ENCODE data around the gene BRAP. TPM values are rescaled to one million over a fixed set of nuclear protein-coding genes. Genes with fewer than 3 reads are reported as not detected.

BRAP gene
- total RNA-seq, 2 experiments from 2014 or later: 22.4 to 25.8 TPM

- ChIA-PET CTCF (no interaction called here), POLR2A (no interaction called here)
- Histone ChIP-seq H3K4me3 (ENCODE audit: low read length) (no peak overlapping the region), H3K9me3 (ENCODE audit: control insufficient read depth in 1 of 2, insufficient read depth in 1 of 2, low read length in 2 of 2) (no peaks in the 10 kb centered on the region), H3K27me3 (ENCODE audit: control insufficient read depth in 1 of 2, insufficient read depth in 2 of 2, low read length in 2 of 2) (no peaks in the 10 kb centered on the region), H3K27ac (ENCODE audit: low read depth in 1 of 2, low read length in 2 of 2) (no peak overlapping the region), H3K36me3 (ENCODE audit: insufficient read depth, low read length) (peaks cover 36% of the 10 kb centered on the region), H3K4me1 (ENCODE audit: insufficient read depth, low read length) (peaks cover 6% of the 10 kb centered on the region)
- Mint-ChIP-seq H3K4me1 (ENCODE audit: low read depth) (peaks cover 14% of the 10 kb centered on the region), H3K36me3 (ENCODE audit: low read depth) (peaks cover 43% of the 10 kb centered on the region), H3K27me3 (no peaks in the 10 kb centered on the region), H3K9me3 (no peaks in the 10 kb centered on the region), H3K4me3 (no peak overlapping the region), H3K27ac (no peak overlapping the region)
- no peak for DNase-seq
- TF ChIP-seq CTCF (IDR thresholded peaks at IDR 0.05): no peak
- intact Hi-C loops (cut with DNase I, micrococcal nuclease): no loop called here
- ATAC-seq (ENCODE audit: poor library complexity): no peak
Measured at GRCh38 chr12:111691262-111691661, 5.5 kb upstream of the BRAP start.

GRCh38 chr12:111687952-111688351, 2.2 kb upstream of the BRAP start:
- ATAC-seq (ENCODE audit: poor library complexity): no peak
- no peak overlapping the region for H3K4me3 ChIP-seq (ENCODE audit: low read length)
- peaks cover 27% of the 10 kb centered on the region for H3K4me1 ChIP-seq (ENCODE audit: insufficient read depth, low read length)
- Mint-ChIP-seq H3K4me1 (ENCODE audit: low read depth) (peaks cover 44% of the 10 kb centered on the region), H3K4me3 (peak overlapping the region; percentile 52), H3K36me3 (ENCODE audit: low read depth) (peaks cover 34% of the 10 kb centered on the region), H3K27me3 (no peaks in the 10 kb centered on the region), H3K9me3 (no peaks in the 10 kb centered on the region), H3K27ac (peak overlapping the region; percentile 86)
- intact Hi-C loops (cut with DNase I, micrococcal nuclease): loop anchor here (1.0 to 10.0 kb wide), 7 partner anchors 125 to 1976 kb away; partner anchors contain the start of genes DDX54 (in 1 of the 2), ERP29 (in 1 of the 2), FAM222A (in 1 of the 2) and HECTD4 (in 1 of the 2)
- no peak overlapping the region for H3K27ac ChIP-seq (ENCODE audit: low read depth in 1 of 2, low read length in 2 of 2)
- no peaks in the 10 kb centered on the region for H3K27me3 ChIP-seq (ENCODE audit: control insufficient read depth in 1 of 2, insufficient read depth in 2 of 2, low read length in 2 of 2)
- POLR2A ChIA-PET: no interaction called here
- TF ChIP-seq CTCF (IDR thresholded peaks at IDR 0.05): no peak
- peaks cover 9% of the 10 kb centered on the region for H3K36me3 ChIP-seq (ENCODE audit: insufficient read depth, low read length)
- no peaks in the 10 kb centered on the region for H3K9me3 ChIP-seq (ENCODE audit: control insufficient read depth in 1 of 2, insufficient read depth in 1 of 2, low read length in 2 of 2)
- CTCF ChIA-PET: no interaction called here
- DNase-seq: no peak

- no peaks in the 10 kb centered on the region for H3K27me3 Mint-ChIP-seq
- no peaks in the 10 kb centered on the region for H3K27me3 ChIP-seq (ENCODE audit: control insufficient read depth in 1 of 2, insufficient read depth in 2 of 2, low read length in 2 of 2)
- H3K9me3 ChIP-seq (ENCODE audit: control insufficient read depth in 1 of 2, insufficient read depth in 1 of 2, low read length in 2 of 2): no peaks in the 10 kb centered on the region
- ChIA-PET POLR2A (no interaction called here), CTCF (no interaction called here)
- no peak overlapping the region for H3K4me3 ChIP-seq (ENCODE audit: low read length)
- ATAC-seq (ENCODE audit: poor library complexity): no peak
- peak in 2 of 14 experiments; percentile 25 to 29 for DNase-seq
- TF ChIP-seq CTCF (IDR thresholded peaks at IDR 0.05): no peak
- intact Hi-C loops (cut with DNase I, micrococcal nuclease): loop anchor here (1.0 to 10.0 kb wide), 7 partner anchors 126 to 1975 kb away; partner anchors contain the start of genes DDX54 (in 1 of the 2), ERP29 (in 1 of the 2), FAM222A (in 1 of the 2) and HECTD4 (in 1 of the 2)
- no peak overlapping the region for H3K27ac ChIP-seq (ENCODE audit: low read depth in 1 of 2, low read length in 2 of 2)
- peak overlapping the region; percentile 95 for H3K4me3 Mint-ChIP-seq
- peaks cover 39% of the 10 kb centered on the region for H3K36me3 Mint-ChIP-seq (ENCODE audit: low read depth)
- peaks cover 46% of the 10 kb centered on the region for H3K4me1 Mint-ChIP-seq (ENCODE audit: low read depth)
- no peaks in the 10 kb centered on the region for H3K9me3 Mint-ChIP-seq
- H3K27ac Mint-ChIP-seq: peak overlapping the region; percentile 86
- H3K36me3 ChIP-seq (ENCODE audit: insufficient read depth, low read length): peaks cover 9% of the 10 kb centered on the region
- H3K4me1 ChIP-seq (ENCODE audit: insufficient read depth, low read length): peaks cover 27% of the 10 kb centered on the region
Measured at GRCh38 chr12:111687255-111687654, 1.5 kb upstream of the BRAP start.
